Stimulated activated CD4-positive, alpha-beta T cell treated with anti-CD3 and anti-CD28 coated beads, Interleukin-1b, Interleukin-23, amount 100 ng/mL, for 24 hours (primary cell): ENCODE data around the gene SPACA1.

ENCODE experiments used
- DNase-seq, 4 experiments: peaks; one replicate each; pipeline ENCODE4 v3.0.0-alpha.2; 2020; ENCODE audit warnings: low read depth in 4 of 4, low spot score in 1 of 4

Gene SPACA1

GRCh38 chr6:88089708-88090107, 42.1 kb downstream of the SPACA1 start:
- DNase-seq, result no peak

GRCh38 chr6:88105741-88106340, 58.2 kb downstream of the SPACA1 start:
- no peak for DNase-seq

- no peak for DNase-seq
Measured at GRCh38 chr6:88107241-88107640, 59.6 kb downstream of the SPACA1 start.

GRCh38 chr6:88111991-88112390, 64.3 kb downstream of the SPACA1 start:
- no peak for DNase-seq

- DNase-seq, result no peak
Measured at GRCh38 chr6:88114838-88115237, 67.2 kb downstream of the SPACA1 start.

GRCh38 chr6:88115307-88115706, 67.7 kb downstream of the SPACA1 start:
- DNase-seq, result no peak

GRCh38 chr6:88116276-88116675, 68.6 kb downstream of the SPACA1 start:
- no peak for DNase-seq
